GM19452 (cell line): ENCODE results near the gene CMTM1.
A peak's percentile ranks its signal among the peaks of the same experiment; 100 is the strongest.

Experiments
- ATAC-seq: cut with Tn5 transposase; IDR thresholded peaks from one replicate; pipeline ENCODE4 v1.9.1; 2021; ENCODE audit not compliant: unreplicated experiment

Gene CMTM1, protein sequence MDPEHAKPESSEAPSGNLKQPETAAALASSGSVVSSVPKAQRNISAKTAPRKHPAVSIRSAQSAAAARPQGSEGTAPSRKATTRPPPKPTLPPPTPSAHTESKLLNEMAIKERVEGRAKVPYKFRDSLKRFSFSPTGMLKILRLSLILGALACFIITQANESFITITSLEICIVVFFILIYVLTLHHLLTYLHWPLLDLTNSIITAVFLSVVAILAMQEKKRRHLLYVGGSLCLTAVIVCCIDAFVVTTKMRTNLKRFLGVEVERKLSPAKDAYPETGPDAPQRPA

GRCh38 chr16:66566051-66566901, at the start of gene CMTM1:
TSS of gene CMTM1 (plus strand) at chr16:66566439. CDS start at chr16:66566514, 75 bp downstream.
- ATAC-seq = no peak

GRCh38 chr16:66516509-66516807, 49.8 kb upstream of the CMTM1 start:
- peak; percentile 21 for ATAC-seq

DNA sequence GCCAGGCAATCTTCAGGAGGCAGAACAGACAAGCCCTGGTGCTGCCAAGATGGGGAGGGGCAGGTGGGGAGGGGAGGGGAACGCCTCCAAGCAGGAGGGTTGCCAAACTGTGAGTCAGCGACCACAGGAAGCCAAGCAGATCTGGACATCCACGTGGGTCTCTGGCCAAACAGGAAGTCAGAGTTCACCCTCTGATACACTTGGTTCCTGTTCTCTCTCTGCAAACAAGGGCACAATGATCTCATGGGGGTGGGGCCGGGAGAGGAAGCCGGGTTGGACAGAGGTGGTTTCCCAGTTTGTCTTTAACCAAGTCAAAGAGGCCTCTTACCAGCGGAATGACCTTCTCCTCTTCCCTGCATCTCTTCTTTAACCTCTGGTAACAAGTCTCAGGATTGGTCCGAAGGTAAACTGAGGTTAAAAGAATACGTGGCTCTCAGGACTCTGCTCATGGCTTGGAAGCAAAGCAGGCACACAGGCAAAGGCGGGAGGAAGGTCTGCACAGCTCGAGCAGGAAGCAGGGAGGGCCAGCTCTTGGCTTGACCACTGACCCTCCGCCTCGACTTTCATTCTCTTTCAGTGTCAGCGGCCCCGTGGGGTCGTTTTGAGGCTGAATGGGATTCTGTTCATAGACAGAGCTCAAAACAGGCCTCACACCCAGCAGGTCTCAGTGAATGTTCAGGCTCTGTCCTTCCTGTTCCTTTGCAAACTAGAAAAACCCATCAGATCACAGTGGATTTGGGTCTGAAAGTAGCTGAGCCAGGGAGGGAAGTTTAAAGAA, 49.2 kb upstream of the CMTM1 start:
- peak; percentile 94 for ATAC-seq

- ATAC-seq = no peak
These were observed 48.5 kb upstream of the CMTM1 start for GRCh38 chr16:66517586-66518263.

- no peak for ATAC-seq
These were observed 46.5 kb upstream of the CMTM1 start for GRCh38 chr16:66519482-66520373.

DNA sequence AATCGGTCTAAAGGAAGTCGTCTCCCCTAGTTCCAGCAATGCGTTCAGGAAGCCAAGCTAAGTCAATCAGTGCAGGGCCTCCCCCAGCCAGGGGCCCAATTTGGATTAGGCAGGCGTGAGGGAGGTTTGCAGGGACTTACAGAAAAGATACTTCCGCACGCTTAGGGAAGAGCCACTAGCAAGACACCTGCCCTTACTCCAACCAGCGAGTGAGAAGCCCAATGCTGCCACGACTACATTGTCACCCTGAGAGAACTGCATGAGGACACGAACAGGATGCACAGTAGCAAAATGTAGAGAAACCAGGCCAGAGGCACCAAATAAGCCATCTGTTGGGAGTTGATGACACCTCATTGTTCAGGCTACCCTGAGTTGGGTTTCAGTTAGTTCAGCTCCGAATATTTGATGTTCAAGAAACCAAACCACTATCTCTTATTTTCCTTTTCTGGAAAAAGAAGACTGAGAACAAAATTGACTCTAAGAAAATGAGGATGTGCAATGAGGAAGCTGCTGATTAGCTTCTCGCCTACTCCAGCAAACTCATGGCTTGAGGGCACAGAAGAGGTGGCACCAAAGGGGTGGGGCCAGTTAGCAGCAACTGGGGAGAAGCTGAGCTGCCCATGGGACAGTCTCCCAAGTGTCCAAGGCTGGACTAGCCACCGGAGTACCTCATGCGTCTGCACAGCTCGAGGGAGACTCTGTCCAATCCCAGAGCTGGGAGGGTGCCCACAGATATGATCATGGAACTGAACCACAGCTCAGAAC, 45.7 kb upstream of the CMTM1 start:
- ATAC-seq = no peak

DNA sequence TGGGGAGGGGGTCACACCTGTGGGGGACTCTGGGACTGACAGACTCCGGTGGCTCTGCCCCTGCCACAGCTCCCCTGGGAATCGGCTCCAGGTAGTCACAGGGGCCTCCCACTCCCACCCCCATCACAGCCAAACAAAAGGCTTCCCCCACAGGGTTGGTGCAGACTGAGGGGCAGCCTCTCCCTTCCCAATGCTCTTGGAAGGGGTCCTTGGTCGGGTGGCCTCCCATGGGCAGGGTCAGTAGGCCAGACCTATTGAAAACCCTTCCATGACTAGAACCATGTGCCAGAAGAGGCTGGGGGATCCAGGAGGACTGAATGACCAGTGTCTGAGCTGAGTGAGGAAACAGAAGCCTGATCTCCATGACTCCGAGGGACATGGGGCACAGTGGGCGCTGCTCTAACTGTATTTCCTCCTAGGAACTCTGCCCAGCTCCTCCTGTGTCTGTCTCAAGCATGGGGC, 45.0 kb upstream of the CMTM1 start:
- no peak for ATAC-seq

GRCh38 chr16:66521951-66522771, 44.1 kb upstream of the CMTM1 start:
- ATAC-seq = peak; percentile 60

- ATAC-seq = no peak
These were observed 43.2 kb upstream of the CMTM1 start for GRCh38 chr16:66522816-66523590.

DNA sequence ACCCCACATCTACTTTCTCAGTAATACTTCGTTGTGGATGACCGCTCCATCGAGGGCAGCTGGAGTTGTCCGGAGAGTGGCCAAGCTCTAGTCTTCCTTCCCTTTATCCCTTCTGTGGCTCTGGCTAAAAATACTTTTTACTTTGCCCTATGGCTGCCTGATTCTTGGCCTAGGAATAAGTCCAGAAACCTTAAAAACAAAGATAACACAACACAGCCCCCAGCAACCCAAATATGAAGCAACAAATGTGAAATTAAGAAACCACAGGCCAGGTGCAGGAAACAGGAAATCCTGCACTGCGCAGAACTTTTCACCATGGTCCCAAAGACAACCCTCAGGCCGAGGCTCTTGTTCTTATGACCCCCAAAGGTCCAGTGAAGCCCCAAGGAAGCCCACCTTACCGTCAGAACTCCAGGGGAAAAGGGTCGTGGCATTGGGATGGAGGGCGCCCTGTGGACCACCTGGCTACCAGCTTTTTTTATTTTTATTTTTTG, 42.3 kb upstream of the CMTM1 start:
- ATAC-seq = peak; percentile 42

DNA sequence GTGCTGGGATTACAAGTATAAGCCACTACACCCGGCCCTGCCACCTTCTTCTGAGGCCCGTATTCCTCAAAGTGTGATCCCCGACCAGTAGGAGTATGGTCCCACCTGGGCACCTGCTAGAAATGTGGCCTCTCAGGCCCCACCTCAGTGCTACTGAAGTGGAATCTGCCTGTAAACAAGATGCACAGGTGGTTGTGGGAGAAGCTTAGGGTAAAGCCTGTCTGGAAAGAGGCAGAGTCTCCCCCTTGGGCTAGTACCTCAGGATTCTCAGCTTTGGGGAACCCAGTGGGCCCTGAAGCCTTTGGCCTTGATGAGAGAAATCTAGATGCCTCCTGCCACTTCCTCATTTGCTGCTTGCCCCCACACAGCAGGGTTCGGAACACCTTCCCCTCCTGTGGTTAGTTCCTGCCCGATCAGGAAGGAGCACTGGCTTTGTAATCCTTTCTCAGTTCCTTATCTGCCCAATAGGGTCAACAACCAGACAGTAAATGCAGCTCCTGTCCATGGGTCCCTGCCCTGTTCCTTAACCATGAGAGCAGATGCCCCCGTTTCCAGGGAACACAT, 41.6 kb upstream of the CMTM1 start:
- peak; percentile 69 for ATAC-seq

GRCh38 chr16:66525396-66526180, 40.7 kb upstream of the CMTM1 start:
- no peak for ATAC-seq

GRCh38 chr16:66528294-66528693, 37.9 kb upstream of the CMTM1 start:
- no peak for ATAC-seq

DNA sequence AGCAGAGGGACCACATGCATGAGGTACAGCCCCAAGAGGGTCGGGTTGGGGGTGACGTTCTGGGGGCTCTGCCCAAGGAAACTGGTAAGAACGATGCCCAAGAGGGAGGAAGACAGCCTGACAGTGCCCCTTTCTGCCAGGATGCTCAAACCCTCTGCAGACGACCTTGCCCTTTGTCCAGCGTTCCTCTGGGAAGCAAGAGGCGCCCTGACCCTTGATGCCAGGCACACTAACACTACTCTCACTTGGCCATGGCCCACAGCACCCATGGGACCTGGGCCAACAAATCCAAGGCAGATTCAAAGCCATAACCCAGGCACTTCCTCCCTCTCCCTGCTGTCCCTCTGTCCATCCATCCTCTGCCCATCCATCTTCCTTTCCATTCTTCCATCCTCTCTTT, 36.8 kb upstream of the CMTM1 start:
- ATAC-seq = no peak

DNA sequence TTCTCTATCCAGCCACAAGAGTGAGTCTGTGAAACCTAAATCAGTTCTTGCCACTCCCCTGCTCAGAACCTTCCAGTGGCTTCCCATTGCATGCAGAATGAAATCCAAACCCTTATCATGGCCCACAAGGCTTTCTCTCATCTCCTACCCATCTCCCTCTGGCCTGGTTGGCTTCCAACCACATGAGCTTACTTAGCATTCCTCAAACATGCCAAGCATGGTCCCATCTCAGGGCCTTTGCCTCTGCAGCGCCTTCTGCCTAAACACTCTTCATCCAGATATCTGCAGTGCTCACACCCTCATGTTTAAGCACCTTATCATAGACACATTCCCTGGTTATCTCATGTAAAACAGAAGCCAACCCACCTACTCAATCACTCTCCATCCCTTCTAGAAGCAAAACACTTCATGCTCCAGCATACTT, 31.9 kb upstream of the CMTM1 start:
- ATAC-seq = no peak

DNA sequence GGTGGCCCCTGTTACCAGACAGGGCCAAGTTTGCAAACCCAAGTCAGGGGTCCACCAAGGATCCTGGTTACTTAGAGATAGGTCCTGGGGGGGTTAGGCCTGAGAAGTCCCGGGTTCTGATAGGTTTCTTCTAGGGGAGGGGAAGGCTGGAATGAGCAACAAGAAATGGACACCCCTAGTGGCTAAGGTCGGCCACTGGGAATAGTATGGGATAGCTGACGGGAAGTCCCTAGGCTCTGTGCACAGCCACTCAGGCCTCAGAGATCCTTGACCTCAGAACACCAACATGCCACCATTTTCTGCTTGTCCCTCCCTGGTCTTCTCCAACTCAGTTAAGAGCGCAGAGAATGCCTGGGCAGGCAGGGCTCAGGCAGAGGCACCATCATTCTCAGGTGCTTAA, 29.7 kb upstream of the CMTM1 start:
- no peak for ATAC-seq
